Fibroblast of skin of abdomen (primary cell): ENCODE data around the gene PRKX.
"Not testable (repeated sequence)": the region's sequence is repeated elsewhere in the genome, so short reads cannot be mapped to it uniquely, and the experiment has no call there.

Experiments used
- DNase-seq: peaks from one replicate; pipeline ENCODE4 v3.0.0-alpha.2; 2013

The PRKX gene

DNA sequence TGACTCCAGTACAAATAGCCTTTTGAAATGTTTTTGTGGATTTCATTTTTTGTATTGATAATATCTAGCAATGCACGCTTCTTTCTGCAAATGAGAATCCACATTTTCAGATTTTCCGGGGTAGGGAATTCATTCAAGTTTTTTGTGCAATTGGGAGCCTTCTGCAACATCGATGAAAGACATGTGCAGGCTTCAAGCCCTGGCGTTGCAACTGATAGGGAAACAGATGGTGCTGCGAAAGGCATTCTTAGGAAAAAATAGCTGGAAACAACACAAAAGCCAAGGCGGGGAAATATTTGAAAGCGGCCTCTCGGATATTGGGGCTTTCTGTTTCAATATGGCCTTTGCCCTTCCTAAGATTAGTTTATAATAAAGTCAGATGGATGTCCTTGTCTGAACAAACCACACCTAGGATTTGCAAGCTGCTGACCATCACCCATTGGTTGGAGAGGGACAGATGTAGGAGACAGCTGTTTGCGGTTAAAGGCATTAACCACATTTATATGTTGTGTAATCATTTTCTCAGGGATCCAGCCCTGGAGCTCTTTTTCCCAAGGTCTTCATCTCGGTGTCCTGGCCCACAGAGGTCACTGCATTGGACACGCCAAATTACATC lies 136.5 kb downstream of the PRKX start:
- DNase-seq: peak; percentile 76

DNA sequence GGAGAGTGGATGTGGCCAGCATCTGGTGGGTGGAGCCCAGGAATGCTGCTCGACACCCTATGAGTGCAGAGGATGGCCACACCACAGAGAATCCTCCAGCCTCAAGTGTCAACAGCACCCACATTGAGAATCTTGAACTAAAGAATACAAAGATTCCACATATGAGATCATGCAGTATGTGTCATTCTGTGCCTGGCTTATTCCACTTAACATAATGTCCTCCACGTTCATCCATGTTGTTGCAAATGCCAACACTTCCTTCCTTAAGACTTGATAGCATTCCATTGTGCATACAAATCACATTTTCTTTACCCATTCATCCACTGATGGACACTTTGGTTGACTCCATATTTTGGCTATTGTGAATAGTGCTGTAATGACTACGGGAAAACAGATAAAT lies 145.8 kb downstream of the PRKX start:
- DNase-seq: peak; percentile 52

DNA sequence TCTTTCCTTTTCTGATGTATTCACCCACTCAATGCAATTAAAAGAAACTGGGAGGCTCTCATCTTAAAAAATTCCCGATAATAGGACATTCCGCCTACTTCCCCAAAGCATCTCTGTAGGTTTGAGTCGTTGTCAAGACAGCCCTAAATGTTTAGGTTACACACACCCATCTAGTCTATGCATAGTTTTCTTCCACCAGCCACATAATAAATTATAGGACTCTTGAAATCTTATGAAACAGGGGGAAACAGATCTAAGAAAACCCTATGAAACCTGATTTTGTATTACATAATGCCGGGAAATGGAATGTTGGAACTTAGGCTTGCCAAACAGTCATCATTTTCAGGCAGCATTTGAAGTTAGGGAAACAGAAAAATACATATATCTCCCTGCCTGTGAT lies 150.0 kb downstream of the PRKX start:
- DNase-seq: peak; percentile 72

DNA sequence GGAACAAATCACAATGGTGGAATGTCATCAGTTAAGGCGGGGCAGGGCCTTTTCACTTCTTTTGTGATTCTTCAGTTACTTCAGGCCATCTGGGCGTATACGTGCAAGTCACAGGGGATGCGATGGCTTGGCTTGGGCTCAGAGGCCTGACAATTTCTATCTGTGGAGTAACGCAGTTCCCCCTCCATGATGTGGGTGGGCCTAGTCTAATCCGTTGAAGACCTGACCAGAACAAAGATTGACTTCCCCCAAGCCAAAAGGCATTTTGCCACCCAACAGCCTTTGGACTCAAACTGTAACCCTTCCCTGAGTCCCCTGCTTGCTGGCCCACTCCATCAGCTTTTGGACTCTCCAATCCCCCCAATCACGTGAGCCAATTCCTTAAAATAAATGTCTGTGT lies 153.4 kb downstream of the PRKX start:
- not testable (repeated sequence) for DNase-seq
